LHCN-M2 (cell line): ENCODE data around the gene OR2A2. TPM values are rescaled to one million over a fixed set of nuclear protein-coding genes. Genes with fewer than 3 reads are reported as not detected.
"Not testable (repeated sequence)": the region's sequence is repeated elsewhere in the genome, so short reads cannot be mapped to it uniquely, and the experiment has no call there.

ENCODE experiments used
- DNase-seq: peaks from one replicate; pipeline ENCODE4 v3.0.0-alpha.2; 2012; ENCODE audit warnings: low read depth
- polyA plus RNA-seq: library from polyadenylated mRNA; unstranded; fragments of >200 nt; gene quantifications from one replicate; pipeline ENCODE4 v1.2.1, GENCODE V29; 2012; ENCODE audit warnings: missing spikeins
- total RNA-seq: library from RNA; depleted of rRNA; stranded (reverse); fragments of >200 nt; gene quantifications from 2 replicates; pipeline ENCODE4 v1.2.3, GENCODE V29; 2014; rRNA removed

OR2A2 gene, protein sequence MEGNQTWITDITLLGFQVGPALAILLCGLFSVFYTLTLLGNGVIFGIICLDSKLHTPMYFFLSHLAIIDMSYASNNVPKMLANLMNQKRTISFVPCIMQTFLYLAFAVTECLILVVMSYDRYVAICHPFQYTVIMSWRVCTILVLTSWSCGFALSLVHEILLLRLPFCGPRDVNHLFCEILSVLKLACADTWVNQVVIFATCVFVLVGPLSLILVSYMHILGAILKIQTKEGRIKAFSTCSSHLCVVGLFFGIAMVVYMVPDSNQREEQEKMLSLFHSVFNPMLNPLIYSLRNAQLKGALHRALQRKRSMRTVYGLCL
- total RNA-seq, result not detected in 2 replicates
- not detected for polyA plus RNA-seq

DNA sequence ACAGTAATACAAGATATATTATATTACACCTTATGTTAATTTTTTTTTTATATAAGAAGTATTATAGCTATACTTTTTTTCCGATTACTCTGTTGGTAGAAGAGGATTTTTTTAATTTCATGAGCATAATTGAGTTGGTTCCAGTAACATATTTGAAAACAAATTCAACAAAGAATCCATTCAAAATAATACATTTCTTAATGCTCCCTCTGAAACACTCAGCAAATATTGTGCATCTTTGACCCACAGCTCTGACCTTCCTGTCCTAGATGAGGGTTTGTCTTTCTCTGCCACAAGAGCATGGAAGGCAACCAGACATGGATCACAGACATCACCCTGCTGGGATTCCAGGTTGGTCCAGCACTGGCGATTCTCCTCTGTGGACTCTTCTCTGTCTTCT lies at the start of gene OR2A2:
OR2A2 (plus strand) TSS at position 301 of the 400 bp plus-strand sequence; CDS start at position 301, 0 bp downstream.
- DNase-seq, result no peak

DNA sequence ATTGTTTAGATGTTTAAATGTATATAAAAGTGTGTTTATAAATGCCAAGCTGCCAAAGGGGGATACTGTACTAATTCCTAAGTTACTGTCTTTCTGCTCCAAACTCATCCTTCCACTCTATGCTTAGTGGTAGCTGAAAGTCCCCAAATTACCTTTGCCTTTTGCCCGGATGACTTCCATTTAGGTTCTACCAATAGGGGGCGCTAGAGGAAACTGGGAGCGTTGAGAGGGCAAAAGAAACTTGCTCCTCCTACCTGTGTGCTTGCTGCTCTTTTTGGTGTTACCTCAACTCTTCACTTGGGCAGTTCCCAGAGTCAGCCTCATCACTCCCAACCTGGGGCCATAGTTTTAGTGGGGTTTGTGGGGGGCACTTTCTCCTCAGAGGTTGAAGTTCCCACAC lies 45.7 kb upstream of the OR2A2 start:
- DNase-seq, result no peak

DNA sequence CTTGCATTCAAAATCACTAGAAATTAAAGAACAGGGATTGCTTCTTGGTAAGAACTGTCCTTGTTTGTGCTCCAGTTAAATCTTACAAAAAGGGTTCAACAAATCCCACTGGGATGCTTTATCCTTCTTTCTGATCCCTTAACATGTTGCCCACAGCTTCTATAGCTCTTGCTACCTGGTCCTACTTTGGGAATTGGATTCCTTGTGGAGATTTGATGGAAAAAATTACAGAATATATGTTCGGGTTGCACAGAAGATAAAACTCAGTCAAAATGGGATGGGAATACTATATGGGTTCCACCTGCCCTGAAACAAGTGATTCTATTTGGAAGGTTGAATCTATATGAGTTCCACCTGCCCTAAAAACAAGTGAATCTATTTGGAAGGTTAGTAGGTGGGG lies 39.9 kb upstream of the OR2A2 start, which contains the start of gene OR2A25:
OR2A25 (plus strand) TSS at position 301 of the 400 bp plus-strand sequence. CDS start 4,409 bp downstream, outside the sequence.
- no peak for DNase-seq

DNA sequence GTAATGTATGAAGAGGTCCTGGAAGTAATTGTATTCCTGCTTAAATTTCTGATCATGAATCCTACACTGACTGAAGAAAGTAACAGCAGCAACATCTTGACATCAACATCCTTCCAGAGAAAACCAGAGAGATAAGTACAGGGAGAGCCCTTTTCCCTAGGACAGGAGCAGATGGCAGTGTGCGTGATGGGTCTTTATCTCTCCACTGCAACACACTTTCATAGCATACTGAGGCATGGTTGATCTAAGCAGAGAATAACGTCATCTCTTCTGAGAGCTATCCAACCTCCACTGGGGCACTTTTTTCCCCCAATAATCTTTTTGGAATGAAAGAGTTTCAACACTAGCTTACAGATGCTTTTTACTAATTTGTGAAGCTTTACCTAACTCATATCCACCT lies 39.4 kb upstream of the OR2A2 start:
- DNase-seq, result no peak

DNA sequence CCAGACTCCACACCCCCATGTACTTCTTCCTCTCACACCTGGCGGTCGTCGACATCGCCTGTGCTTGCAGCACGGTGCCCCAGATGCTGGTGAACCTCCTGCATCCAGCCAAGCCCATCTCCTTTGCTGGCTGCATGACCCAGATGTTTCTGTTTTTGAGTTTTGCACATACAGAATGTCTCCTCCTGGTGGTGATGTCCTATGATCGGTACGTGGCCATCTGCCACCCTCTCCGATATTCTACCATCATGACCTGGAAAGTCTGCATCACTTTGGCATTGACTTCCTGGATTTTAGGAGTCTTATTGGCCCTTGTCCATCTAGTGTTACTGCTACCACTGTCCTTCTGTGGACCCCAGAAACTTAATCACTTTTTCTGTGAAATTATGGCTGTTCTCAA lies 35.0 kb upstream of the OR2A2 start:
- no peak for DNase-seq

DNA sequence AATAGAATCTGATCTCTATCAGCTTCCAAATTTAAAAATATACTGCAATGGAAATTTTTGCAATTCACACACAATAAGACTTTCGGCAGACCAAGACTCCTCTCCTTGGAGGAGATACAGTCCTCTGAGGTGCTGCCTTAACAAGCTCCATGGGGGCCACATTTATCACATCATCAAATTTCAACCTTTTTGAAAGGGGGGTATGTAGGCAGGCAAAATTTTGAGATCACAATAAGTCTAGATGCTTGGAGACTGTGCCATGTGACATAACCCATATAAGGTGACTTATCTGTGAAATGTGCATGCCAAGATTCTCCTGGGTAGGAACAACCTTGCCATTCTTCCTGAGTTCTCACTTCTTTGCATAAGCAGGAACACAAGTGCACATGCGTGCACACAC lies 23.4 kb upstream of the OR2A2 start, which contains the start of gene OR2A12:
OR2A12 (plus strand) TSS at position 301 of the 400 bp plus-strand sequence. CDS start 8,830 bp downstream, outside the sequence.
- no peak for DNase-seq

DNA sequence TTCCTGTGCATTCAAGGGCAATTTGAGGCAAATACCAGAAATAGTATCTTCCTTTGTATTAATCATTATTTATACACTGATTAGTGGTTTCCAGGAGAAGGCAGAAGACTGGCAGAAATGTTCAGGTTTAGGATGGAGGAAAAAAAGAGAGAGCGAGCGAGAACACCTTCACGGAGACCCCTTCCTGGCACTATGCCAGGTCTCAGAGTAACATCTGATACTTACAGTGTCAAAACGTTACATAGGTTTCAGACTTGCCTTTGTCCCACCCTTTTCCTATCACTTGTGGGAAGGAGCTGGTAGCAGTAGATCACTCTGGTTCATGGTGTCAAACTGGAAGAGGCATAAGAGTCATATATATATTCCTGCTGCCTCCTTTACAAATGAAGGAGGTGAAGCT lies 22.7 kb upstream of the OR2A2 start:
- DNase-seq, result no peak

DNA sequence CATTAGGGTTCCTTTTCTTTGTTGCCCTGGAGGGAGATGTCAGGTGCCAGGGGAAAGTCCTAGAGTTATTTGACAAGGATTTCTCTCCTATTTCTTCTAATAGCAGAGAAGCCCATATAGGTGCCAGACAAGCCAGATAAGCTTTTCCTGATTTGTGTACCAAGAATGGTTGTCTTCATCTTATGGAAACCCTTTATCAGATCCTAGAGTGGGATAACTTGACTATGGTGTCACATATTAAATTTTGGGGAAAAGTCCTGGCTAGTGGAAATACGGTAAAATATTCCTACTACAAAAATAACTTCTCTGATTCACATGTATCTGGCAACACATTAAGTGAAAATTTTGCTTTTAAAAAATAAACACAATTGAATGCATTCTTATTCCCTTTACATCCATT lies 22.2 kb upstream of the OR2A2 start:
- DNase-seq, result no peak

DNA sequence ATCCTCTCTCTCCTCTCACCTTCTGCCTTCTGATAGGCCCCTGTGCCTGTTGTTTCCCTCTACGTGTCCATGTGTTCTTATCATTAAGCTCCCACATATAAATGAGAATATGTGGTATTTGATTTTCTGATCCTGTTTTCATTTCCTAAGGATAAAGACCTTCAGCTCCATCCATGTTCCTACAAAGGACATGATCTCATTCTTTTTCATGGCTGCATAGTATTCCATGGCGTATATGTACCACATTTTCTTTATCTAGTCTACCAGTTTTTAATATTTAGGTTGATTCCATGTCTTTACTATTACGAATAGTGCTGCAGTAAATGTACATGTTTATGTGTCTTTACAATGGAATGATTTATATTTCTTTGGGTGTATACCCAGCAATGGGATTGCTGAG lies 18.7 kb upstream of the OR2A2 start:
- DNase-seq, result no peak

DNA sequence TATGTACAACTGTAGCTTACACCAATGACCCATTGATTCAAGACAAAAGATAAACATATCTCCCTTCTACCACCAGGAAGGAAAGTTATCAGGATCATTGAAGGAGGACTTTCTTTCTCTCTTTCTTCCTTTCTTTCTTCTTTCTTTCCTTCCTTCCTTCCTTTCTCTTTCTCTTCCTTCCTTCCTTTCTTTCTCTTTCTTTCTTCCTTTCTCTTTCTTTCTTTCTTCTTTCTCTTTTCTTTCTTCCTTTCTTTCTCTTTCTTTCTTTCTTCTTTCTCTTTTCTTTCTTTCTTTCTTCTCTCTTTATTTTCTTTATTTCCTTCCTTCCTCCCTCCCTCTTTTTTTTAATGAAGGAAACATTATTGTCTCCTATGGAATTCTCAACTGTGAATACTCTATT lies 10.6 kb upstream of the OR2A2 start:
- DNase-seq, result no peak

DNA sequence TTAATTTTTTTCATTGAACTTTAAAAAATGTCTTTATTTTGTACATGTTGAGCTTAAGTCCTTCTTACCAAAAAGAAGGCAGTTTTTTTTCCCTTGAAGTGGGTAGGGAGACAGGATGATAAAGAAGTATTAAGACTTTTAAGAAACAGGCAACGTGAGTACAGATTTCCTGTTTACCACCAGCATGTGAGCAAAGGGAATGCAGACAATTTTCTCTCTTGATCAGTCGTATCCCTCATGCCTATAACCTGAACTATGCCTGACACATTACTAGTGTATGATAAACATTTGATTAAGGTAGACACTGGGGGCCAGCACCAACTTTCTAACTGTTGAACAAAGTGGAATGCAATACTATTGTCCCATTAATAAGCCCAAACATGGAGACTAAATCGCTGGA lies 8.8 kb upstream of the OR2A2 start:
- DNase-seq, result no peak

DNA sequence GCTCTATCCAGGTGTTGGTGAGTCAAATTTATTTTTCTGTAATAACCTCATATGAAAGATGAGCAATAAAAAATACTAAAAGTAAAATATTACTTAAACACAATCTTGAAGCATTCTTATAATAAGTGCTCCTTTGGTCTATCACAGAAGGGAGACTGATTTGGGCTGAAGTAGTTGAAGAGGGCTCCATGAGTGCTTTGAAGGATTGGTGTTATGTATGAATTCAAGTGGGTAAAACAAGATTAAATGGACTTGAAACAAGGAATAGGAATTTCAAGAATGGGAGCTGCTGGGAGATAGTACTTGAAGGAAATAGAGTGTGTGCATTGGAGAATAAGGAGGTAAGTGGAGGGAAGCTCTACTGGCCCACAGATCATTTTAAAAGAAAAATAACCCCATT lies 7.3 kb upstream of the OR2A2 start:
- no peak for DNase-seq

DNA sequence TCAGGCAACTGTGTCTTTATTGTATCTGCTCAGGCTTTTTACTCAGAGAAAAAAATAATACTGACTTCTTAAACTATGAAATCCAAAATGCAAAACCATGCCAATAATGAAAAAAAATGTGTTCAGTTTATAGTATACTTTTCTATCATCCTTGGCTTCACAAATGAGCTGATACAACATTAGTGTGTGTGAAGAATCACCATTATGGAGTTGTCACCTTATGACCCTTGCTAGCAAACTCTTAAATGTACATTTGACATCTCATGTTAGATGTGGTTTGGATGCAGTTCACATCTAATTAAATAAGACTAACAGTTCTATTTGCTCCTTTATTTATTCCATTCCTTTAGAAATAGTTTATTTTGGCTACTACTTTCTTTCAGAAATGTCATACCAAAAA lies 4.2 kb upstream of the OR2A2 start:
- DNase-seq, result no peak

DNA sequence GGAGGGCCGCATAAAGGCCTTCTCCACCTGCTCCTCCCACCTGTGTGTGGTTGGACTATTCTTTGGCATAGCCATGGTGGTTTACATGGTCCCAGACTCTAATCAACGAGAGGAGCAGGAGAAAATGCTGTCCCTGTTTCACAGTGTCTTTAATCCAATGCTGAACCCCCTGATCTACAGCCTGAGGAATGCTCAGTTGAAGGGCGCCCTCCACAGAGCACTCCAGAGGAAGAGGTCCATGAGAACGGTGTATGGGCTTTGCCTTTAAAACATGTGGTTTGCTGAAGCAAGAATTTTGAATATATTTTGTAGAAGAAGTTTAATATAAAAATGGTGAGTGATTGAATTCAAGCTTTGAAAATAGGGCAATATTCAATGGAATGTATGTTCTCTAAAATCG lies 889 bp downstream of the OR2A2 start:
- no peak for DNase-seq

DNA sequence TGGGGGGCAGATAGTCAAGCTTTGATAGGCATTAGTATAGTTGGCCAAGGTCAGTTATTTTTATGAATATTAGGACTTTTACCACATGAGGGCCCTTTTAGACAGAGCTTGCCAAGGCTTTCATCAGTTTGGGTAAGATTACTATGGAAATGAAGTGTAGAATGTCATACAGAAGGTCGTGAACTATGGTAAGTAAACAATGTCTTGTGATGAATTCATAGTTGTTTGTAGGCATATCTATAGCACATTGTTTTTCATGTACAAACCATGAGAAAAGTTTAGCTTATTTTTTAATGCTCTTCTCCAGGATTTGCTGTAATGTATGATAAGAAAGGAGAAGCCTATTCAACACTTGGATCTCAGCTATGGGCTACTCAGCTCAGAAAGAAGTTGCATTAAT lies 4.3 kb downstream of the OR2A2 start:
- DNase-seq, result no peak

DNA sequence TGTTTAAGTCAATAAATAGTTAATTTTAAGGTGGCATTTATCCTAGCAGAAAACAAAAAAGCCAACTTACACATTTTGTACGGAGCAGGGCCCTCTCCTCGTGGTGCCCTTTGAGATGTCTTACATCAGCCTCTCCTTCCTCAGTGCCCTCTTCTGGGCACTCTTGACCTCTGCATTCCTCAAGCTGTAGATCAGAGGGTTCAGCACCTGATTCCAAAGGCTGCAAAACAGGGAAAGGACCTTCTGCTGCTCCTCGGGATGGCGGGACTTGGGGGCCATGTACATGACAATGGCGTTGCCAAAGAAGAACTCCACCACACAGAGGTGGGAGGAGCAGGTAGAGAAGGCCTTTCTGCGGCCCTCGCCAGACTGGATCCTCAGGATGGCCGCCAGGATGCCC lies 9.0 kb downstream of the OR2A2 start:
- no peak for DNase-seq

DNA sequence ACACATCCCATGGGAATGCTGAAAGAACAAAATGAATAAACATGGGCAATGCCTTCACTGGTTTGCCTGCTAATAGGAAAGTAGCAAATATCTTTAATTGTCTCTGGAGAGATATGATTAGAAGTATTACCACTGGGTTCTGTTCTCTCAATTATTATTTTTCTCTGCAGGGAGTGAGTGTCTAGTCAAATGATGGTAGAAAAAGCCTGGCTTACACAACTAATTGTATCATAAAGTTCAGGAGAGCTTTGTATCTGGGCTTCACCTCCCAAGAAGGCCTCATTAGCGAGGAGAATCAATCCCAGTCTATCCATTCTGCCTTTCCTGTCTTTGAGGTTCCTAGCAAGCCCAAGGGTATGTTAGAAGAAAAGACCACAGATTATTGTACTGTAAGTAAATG lies 13.5 kb downstream of the OR2A2 start, which contains the start of gene OR2A14:
OR2A14 (plus strand) TSS at position 301 of the 400 bp plus-strand sequence. CDS start 5,937 bp downstream, outside the sequence.
- no peak for DNase-seq

DNA sequence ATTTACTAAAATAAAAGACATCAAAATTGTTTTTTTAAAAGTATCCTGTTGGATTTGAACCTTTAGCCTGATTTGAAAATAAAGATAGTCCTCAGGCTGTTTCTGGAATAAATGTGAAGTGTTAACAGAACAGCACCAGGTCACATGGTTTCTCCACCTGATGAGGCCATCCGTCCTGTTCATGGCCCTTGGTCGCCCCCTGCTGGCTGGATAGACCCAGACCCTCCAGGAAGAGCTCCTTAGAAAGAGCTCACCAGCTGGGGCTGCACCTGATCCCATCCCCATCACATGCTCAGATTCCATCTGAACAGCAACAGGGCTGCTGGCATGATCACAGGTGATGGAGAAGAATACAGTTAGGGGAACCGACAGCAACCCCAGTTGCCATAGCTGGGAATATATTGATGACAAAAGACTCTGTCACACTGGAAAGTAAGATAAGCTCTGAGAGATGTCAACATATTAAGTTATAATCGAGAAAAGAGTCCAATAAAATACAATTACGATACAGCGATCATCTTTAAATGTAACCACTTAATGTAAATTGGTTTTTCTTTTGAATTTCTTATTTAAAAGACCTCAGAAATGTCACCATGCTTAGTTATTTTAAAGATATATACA lies 18.4 kb downstream of the OR2A2 start:
- peak; percentile 75 for DNase-seq

DNA sequence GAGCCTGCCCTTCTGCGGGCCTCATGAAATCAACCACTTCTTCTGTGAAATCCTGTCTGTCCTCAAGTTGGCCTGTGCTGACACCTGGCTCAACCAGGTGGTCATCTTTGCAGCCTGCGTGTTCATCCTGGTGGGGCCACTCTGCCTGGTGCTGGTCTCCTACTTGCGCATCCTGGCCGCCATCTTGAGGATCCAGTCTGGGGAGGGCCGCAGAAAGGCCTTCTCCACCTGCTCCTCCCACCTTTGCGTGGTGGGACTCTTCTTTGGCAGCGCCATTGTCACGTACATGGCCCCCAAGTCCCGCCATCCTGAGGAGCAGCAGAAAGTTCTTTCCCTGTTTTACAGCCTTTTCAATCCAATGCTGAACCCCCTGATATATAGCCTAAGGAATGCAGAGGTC lies 20.2 kb downstream of the OR2A2 start:
- not testable (repeated sequence) for DNase-seq

DNA sequence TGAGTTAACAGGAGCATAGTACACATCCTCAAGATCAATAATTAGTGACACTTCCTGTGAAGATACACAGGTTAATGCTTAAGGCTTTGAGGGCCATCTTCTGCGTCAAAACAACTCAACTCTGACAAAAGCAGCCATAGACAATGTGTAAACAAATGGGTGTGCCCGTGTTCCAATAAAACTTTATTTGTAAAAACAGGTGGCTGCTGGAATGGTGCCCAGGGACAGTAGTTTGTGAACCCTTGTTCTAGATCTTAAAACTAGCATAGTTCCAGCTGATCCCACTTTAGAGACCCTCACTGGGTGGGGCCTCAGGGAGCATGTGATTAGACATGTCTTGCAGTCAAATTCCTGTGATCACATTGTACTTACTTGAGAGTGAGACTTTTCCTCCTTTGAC lies 21.3 kb downstream of the OR2A2 start:
- DNase-seq, result peak; percentile 1

DNA sequence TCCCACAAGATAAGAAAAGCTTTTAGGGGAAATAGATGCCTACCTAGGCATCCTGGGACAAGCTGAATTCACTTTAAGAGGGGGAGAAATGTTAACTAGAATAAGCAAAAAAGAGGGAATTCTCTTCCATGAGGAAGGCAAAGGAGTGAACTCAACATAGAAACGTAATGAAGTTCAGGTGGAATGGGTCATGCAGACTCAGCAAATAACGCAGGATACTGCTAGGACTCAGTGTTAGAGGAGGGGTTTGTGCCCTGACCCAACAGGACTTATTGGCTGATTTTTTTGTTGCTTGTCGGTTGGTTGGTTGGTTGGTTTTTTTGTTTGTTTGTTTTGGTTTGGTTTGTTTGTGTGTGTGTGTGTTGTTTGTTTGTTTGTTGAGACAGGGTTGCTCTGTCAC lies 22.9 kb downstream of the OR2A2 start:
- DNase-seq, result no peak

DNA sequence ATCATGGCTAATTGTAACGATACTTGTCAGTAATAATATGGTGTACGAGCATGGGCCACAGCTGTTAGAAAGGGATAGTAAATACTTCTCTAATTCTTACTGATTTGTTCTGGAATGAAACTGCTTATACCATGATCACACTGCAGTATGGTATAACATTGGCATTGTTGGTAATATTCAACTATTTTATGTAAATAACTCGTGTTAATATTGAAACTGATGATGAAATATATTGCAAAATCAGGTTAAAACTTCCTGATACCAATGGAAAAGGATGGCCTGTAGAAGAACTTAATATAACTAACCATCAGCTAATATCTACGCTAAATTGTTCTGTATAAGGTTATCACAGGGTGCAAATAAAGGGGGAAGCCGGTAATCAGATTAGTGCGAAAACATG lies 23.9 kb downstream of the OR2A2 start:
- DNase-seq, result no peak

DNA sequence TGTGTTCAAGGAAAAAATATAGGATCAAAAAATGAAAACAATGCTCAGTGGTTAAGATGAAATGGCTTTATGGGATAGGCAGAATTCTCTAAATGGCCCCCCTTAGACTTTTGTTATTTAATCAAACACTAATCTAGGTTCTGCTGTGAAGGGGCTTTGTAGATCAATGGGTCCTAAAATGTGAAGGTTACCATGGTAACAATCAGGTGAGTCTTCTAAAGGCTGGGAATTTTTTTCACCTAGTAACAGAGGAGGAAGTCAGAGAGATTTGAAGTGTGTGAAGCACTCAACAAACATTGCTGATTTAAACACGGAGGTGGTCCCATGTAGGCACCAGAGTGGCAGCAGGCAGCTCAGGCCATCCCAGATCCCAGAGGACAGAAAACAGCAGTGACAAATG lies 24.7 kb downstream of the OR2A2 start:
- no peak for DNase-seq
